Coronary artery (tissue), 2 donors: ENCODE data around the gene SP140L.

ENCODE experiments used
- DNase-seq: peaks from one replicate; pipeline ENCODE4 v3.0.0-alpha.2; 2017; ENCODE audit warnings: low spot score
- H3K27ac ChIP-seq, 2 donors: fragments of 200-600 bp; sonication (generic); one replicate each; pipeline ENCODE4 v1.5.1; 2016 to 2019
- H3K4me3 ChIP-seq: fragments of 200-600 bp; sonication (generic); 2 replicates; pipeline ENCODE4 v1.5.1; 2016; ENCODE audit warnings: mild to moderate bottlenecking, moderate library complexity
- CTCF ChIP-seq: fragments of 200-600 bp; sonication (generic); IDR thresholded peaks from one replicate; pipeline ENCODE4 v1.5.1; 2019; ENCODE audit warnings: antibody characterized with exemption

The SP140L gene

GRCh38 chr2:230325316-230326243 is 1.4 kb upstream of the SP140L start:
- DNase-seq: no peak
- Histone ChIP-seq H3K27ac (no peak overlapping the region), H3K4me3 (no peak overlapping the region)
- TF ChIP-seq CTCF: no peak

- peak overlapping the region; percentile 69 for H3K4me3 ChIP-seq
- no peak for TF ChIP-seq CTCF
- DNase-seq: no peak
- peak overlapping the region; percentile 1 to 59 for H3K27ac ChIP-seq
Measured at GRCh38 chr2:230327418-230328154, 593 bp downstream of the SP140L start.

- DNase-seq: no peak
- no peak for TF ChIP-seq CTCF
- H3K27ac ChIP-seq: no peak overlapping the region
- H3K4me3 ChIP-seq: peak overlapping the region; percentile 69
Measured at GRCh38 chr2:230328155-230328458, 1.1 kb downstream of the SP140L start.

- H3K27ac ChIP-seq: no peak overlapping the region
Measured at GRCh38 chr2:230329946-230330605, 3.1 kb downstream of the SP140L start.

GRCh38 chr2:230330725-230331124 is 3.7 kb downstream of the SP140L start:
- DNase-seq: no peak
- Histone ChIP-seq H3K27ac (no peak overlapping the region), H3K4me3 (no peak overlapping the region)
- TF ChIP-seq CTCF: no peak

More at GRCh38 chr2:230329946-230330605, 3.1 kb downstream of the SP140L start:
- no peak for TF ChIP-seq CTCF
- DNase-seq: no peak
- H3K4me3 ChIP-seq: no peak overlapping the region

DNA sequence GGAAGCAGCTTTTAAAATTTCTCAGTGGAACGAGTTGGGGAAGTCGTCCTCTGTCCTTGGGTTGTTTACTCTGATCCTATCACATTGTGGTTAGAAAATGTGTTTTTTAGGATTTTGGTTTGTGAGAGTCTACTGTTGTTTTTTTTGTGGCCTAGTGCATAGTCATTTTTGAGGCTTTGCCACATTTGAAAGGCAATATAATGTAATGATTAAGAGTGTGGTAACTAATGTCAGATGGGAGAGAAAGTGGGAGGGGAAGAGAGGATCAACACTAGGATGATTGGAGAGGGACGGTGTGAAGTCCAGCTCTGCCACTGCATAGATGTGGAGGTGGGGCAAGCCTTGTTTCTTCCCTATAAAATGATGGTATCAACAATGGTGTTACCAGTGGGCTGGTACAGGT is 8.5 kb downstream of the SP140L start:
- H3K27ac ChIP-seq: no peak overlapping the region
- no peak for DNase-seq
- H3K4me3 ChIP-seq: no peak overlapping the region
- no peak for TF ChIP-seq CTCF
